ENCODE results near the gene TOMM20L.

GRCh38 chr14:58356268-58356667 lies 39.5 kb upstream of the TOMM20L start:
- TF ChIP-seq CTCF (IDR thresholded peaks at IDR 0.05; ENCODE audit: insufficient read depth, low read length) (no peak), GABPA (IDR thresholded peaks at IDR 0.05; ENCODE audit: low read depth) (no peak), REST (IDR thresholded peaks at IDR 0.05; ENCODE audit: insufficient replicate concordance, low read depth) (no peak), POLR2AphosphoS5 (IDR thresholded peaks at IDR 0.05; ENCODE audit: low read depth) (no peak), SPI1 (IDR thresholded peaks at IDR 0.05; ENCODE audit: borderline replicate concordance, low read depth) (no peak)

All from HL-60 (cell line).